ENCODE data around the gene CEACAM7.

- TF ChIP-seq ZFP90 (CRISPR knock-in tag; IDR thresholded peaks at IDR 0.05; ENCODE audit: borderline replicate concordance) (no peak), CTCF (CRISPR knock-in tag; IDR thresholded peaks at IDR 0.05) (no peak), MAX (IDR thresholded peaks at IDR 0.05) (no peak), HNRNPLL (IDR thresholded peaks at IDR 0.05; ENCODE audit: low read depth, low read length, poor library complexity, severe bottlenecking) (no peak), ZNF790 (CRISPR knock-in tag; IDR thresholded peaks at IDR 0.05; ENCODE audit: borderline replicate concordance) (no peak), RBFOX2 (IDR thresholded peaks at IDR 0.05; ENCODE audit: low read depth, low read length) (no peak), GABPB1 (CRISPR knock-in tag; IDR thresholded peaks at IDR 0.05) (no peak), SPEN (CRISPR knock-in tag; IDR thresholded peaks at IDR 0.05; ENCODE audit: low read depth) (no peak), ZNF407 (CRISPR knock-in tag; IDR thresholded peaks at IDR 0.05; ENCODE audit: not compliant biosample characterization) (no peak), GATAD1 (CRISPR knock-in tag; IDR thresholded peaks at IDR 0.05) (no peak), NFIC (IDR thresholded peaks at IDR 0.05; ENCODE audit: low read length) (no peak), STAT6 (CRISPR knock-in tag; IDR thresholded peaks at IDR 0.05; ENCODE audit: borderline replicate concordance) (no peak), RELA (CRISPR knock-in tag; IDR thresholded peaks at IDR 0.05) (no peak), ZSCAN20 (CRISPR knock-in tag; IDR thresholded peaks at IDR 0.05; ENCODE audit: borderline replicate concordance) (no peak)
Measured at GRCh38 chr19:41726493-41726892, 38.4 kb upstream of the CEACAM7 start.

Measured in HepG2 (cell line).